ENCODE data around the gene DNAJC9.
"Not testable (repeated sequence)": the region's sequence is repeated elsewhere in the genome, so short reads cannot be mapped to it uniquely, and the experiment has no call there.

Gene DNAJC9

DNA sequence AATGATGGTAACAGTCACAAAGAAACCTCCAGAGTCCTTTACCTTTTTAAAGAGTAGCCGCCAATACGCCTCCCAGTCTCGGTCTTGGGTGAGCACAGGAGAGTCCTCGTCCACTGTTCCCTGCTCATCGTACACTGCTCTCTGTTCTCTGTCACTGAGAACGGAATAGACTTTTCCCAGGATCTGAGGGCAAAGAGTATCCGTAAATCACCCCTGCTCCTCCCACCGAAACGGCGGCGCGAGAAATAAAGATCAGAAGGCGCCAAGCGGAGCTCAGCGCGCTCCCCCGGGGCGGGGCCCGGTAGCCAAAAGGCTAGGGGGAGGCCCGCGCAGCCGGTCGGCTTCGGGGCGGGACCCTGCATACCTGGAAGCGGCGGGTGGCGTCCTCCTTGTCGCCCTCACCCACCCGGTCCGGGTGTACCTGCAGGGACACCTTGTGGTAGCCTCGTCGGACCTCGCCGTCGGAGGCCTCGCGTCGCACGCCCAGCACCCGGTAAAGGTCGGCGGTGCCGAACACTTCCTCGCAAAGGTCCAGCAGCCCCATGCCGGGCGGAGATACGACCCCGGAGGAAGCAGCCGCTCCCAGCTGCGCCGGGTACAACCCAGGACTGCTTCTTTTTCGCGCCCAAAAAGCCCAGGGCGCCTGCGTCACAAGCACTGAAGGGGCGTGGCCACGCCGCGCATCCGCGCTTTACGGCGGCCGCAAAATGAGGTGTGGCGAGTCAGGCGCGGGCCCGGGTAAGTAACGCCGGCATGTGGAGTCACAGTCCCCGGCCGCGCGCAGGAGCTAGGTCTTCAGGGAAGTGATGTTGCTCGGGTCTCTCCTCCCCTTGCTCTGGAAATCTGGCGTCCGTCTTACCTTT lies at the start of gene DNAJC9:
Gene DNAJC9 (minus strand): TSS at position 610 of the 863 bp plus-strand sequence. CDS start 66 bp downstream, at position 544.
- Histone ChIP-seq H3K4me3 (peak within 1 kb of the TSS; percentile 55 to 85 (median 74)), H3K27ac (peak within 1 kb of the TSS in 20 of 21 experiments; percentile 32 to 92 (median 82))

GRCh38 chr10:73293461-73293860 lies 46.4 kb upstream of the DNAJC9 start:
- no peak overlapping the region for H3K27ac ChIP-seq

DNA sequence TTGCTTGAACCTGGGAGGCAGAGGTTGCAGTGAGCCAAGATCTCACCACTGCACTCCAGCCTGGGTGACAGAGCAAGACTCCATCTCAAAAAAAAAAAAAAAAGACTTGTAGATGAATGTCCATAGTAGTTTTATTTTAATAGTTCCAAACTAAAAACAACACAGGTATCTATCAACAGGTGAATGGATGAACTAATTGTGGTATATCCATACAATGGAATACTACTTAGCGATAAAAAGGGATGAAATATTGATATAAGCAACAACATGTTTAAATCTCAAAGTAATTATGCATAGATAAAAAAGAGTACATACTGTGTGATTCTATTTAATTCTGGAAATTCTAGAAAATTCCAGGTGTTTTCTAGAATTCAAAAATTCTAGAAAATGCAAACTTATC lies 42.9 kb upstream of the DNAJC9 start:
- Histone ChIP-seq H3K4me3 (no peak overlapping the region), H3K27ac (no peak overlapping the region)

More at GRCh38 chr10:73293461-73293860, 46.4 kb upstream of the DNAJC9 start:
- H3K4me3 ChIP-seq, result no peak overlapping the region

GRCh38 chr10:73287441-73287840 lies 40.4 kb upstream of the DNAJC9 start:
- no peak overlapping the region for H3K27ac ChIP-seq
- no peak overlapping the region for H3K4me3 ChIP-seq

- H3K4me3 ChIP-seq, result no peak overlapping the region
- no peak overlapping the region for H3K27ac ChIP-seq
Observed at GRCh38 chr10:73281097-73281496, 34.0 kb upstream of the DNAJC9 start.

- H3K27ac ChIP-seq, result no peak overlapping the region
- H3K4me3 ChIP-seq, result no peak overlapping the region
Observed at GRCh38 chr10:73264423-73264822, 17.4 kb upstream of the DNAJC9 start.

DNA sequence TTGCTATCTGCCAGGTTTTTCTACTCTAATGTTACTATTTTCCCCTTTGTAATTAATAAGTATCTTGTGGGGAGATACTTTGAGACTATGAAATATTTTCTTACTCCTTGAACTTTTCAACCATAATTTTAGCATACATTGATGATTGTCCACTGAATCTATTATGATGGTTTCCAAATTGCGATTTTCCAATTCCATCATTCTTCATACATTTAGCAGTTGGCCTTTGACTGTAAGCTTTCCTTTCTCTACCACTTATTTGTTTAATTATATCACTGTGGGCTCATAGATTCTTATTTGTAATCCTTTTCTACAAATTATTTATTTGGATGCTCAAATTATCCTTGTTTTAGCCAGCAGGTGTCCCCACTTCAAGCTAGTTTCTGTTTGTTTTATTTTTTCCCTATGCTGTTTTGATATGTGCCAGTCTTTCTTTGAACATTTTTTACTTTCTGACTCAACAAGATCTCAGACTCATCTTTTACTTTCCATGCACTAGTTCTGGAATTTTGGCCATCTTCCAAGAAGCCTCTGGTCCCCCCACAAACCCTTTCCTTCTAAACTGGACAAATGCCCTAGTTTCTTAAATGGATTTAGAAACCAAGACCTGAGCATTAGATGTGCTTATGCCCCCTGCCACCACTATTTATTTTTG lies 16.8 kb upstream of the DNAJC9 start:
- no peak overlapping the region for H3K27ac ChIP-seq
- H3K4me3 ChIP-seq, result no peak overlapping the region

DNA sequence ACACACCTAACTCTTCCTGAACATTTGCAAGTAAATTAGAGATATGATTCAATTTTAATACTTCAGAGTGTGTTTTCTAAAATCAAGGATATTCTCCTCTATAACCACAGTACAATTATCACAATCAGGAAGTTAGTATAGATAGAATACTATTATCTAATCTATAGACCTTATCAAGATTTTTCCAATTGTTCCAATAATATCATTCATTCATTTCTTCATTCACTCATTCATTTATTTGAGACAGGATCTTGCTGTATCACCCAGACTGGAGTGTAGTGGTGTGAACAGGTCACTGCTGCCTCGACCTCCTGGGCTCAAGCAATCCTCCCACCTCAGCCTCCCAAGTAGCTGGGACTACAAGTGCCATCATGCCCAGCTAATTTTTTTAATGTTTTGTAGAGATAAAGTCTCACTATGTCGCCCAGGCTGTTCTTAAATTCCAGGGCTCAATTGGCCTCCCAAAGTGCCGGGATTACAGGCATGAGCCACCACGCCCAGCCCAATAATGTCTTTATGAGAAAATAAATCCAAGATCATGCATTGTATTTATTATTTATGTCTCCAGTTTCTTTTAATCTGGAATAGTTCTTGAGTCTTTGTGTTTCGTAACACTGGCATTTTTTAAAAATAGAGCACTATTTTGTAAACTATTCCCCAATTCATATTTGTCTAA lies 16.0 kb upstream of the DNAJC9 start:
- Histone ChIP-seq H3K27ac (no peak overlapping the region), H3K4me3 (no peak overlapping the region)

GRCh38 chr10:73262105-73262730 lies 15.2 kb upstream of the DNAJC9 start:
- Histone ChIP-seq H3K27ac (no peak overlapping the region), H3K4me3 (no peak overlapping the region)

GRCh38 chr10:73261362-73261995 lies 14.4 kb upstream of the DNAJC9 start:
- no peak overlapping the region for H3K4me3 ChIP-seq

GRCh38 chr10:73258612-73259011 lies 11.6 kb upstream of the DNAJC9 start:
- H3K27ac ChIP-seq, H3K4me3 ChIP-seq: not testable (repeated sequence)

More at GRCh38 chr10:73261362-73261995, 14.4 kb upstream of the DNAJC9 start:
- H3K27ac ChIP-seq, result no peak overlapping the region

DNA sequence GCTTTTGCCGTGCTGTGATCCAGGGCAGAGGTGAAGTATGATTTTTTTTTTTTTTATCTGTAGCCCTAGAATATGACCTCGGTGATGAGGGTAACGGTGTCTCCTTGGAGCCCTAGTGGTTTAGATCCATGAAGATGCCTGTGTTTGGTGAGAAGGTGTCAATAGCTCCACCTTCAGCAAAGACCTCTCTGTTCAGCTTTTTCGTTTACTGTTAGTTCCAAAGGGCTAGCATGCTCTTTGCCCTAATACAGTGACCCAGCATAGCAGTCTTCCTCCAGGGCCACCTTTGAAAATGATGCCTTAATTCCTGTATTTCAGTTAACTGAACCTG lies 6.1 kb upstream of the DNAJC9 start:
- Histone ChIP-seq H3K27ac (peak overlapping the region; percentile 42 to 97 (median 92)), H3K4me3 (peak overlapping the region; percentile 58 to 89 (median 71))

- Histone ChIP-seq H3K4me3 (peak within 1 kb of the TSS; percentile 58 to 89 (median 71)), H3K27ac (peak within 1 kb of the TSS; percentile 51 to 97 (median 92))
Observed at GRCh38 chr10:73252445-73253224, 5.6 kb upstream of the DNAJC9 start, which contains the start of gene MRPS16. Gene MRPS16 (minus strand): TSS chr10:73252644. CDS start chr10:73252482, 162 bp downstream.

DNA sequence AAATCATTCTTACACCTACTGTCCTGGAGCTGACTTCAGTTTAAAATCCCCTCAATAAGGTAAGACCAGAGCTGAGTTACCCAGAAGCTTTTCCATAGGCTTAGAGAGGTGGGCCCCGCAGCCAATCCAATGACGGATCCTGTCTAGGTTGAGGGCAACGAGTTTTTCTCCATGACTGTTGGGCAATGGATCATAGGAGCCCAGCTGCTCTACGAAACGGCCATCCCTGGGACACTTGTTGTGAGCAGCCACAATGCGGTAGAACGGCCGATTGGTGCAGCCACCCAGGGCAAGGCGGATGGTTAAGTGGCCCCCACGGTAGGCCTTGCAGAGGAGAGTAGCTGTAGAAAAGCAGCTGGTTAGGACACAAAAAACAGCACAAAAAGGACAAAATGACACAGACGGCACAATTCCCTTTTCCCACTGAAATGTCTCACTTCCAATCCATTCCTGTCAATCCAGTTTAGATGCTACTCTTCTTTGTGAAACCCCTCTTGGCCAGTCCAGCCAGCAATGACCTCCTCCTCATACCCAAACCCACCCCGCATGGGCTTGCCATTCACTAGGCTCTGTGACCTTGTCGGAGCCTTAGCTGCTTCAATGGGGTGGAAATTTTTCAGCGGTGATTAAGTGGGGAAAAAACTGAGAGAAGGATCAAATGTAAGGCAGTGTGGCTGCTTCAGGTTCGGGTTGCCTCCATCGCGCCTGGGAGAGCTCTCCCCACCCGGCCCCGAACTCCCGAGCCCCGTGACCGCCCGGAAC lies 4.8 kb upstream of the DNAJC9 start:
- Histone ChIP-seq H3K4me3 (peak overlapping the region; percentile 58 to 89 (median 71)), H3K27ac (peak overlapping the region; percentile 51 to 97 (median 92))

- H3K27ac ChIP-seq, result peak overlapping the region in 8 of 21 experiments; percentile 71 to 92 (median 85)
Observed at GRCh38 chr10:73248259-73248724, 1.2 kb upstream of the DNAJC9 start.

GRCh38 chr10:73247509-73248258 lies 629 bp upstream of the DNAJC9 start:
- peak overlapping the region in 6 of 7 experiments; percentile 55 to 85 (median 74) for H3K4me3 ChIP-seq
- H3K27ac ChIP-seq, result peak overlapping the region in 18 of 21 experiments; percentile 63 to 92 (median 83)

More at GRCh38 chr10:73248259-73248724, 1.2 kb upstream of the DNAJC9 start:
- H3K4me3 ChIP-seq, result no peak overlapping the region

- Histone ChIP-seq H3K27ac (peak overlapping the region in 19 of 21 experiments; percentile 32 to 92 (median 83)), H3K4me3 (peak overlapping the region; percentile 55 to 85 (median 74))
Observed at GRCh38 chr10:73246322-73246645, 771 bp downstream of the DNAJC9 start.
